GM18519 (cell line): ENCODE data around the gene SMAD7.

Experiments used
- ATAC-seq: cut with Tn5 transposase; IDR thresholded peaks from one replicate; pipeline ENCODE4 v1.9.1; 2021; ENCODE audit warnings: mild to moderate bottlenecking, moderate library complexity; ENCODE audit not compliant: unreplicated experiment, low FRiP score

Gene SMAD7

GRCh38 chr18:48947560-48947959 lies 3.2 kb downstream of the SMAD7 start:
- ATAC-seq, result no peak

GRCh38 chr18:48947092-48947491 lies 3.7 kb downstream of the SMAD7 start:
- ATAC-seq, result no peak

- no peak for ATAC-seq
Observed at GRCh38 chr18:48946329-48946835, 4.4 kb downstream of the SMAD7 start.

GRCh38 chr18:48945953-48946217 lies 4.9 kb downstream of the SMAD7 start:
- no peak for ATAC-seq

GRCh38 chr18:48944634-48945033 lies 6.1 kb downstream of the SMAD7 start:
- no peak for ATAC-seq

- ATAC-seq, result no peak
Observed at GRCh38 chr18:48943736-48944527, 6.8 kb downstream of the SMAD7 start.

GRCh38 chr18:48943333-48943732 lies 7.4 kb downstream of the SMAD7 start:
- ATAC-seq, result no peak

- no peak for ATAC-seq
Observed at GRCh38 chr18:48942554-48943261, 8.1 kb downstream of the SMAD7 start.

GRCh38 chr18:48942086-48942485 lies 8.7 kb downstream of the SMAD7 start:
- ATAC-seq, result no peak

- no peak for ATAC-seq
Observed at GRCh38 chr18:48941672-48942071, 9.1 kb downstream of the SMAD7 start.

GRCh38 chr18:48940854-48941611 lies 9.7 kb downstream of the SMAD7 start:
- ATAC-seq, result peak; percentile 60

GRCh38 chr18:48939205-48940097 lies 11.3 kb downstream of the SMAD7 start:
- no peak for ATAC-seq

- no peak for ATAC-seq
Observed at GRCh38 chr18:48938827-48939204, 11.9 kb downstream of the SMAD7 start.

GRCh38 chr18:48937869-48938750 lies 12.7 kb downstream of the SMAD7 start:
- ATAC-seq, result no peak

- no peak for ATAC-seq
Observed at GRCh38 chr18:48935433-48935774, 15.4 kb downstream of the SMAD7 start.

- peak; percentile 41 for ATAC-seq
Observed at GRCh38 chr18:48934723-48935432, 15.9 kb downstream of the SMAD7 start.

- ATAC-seq, result no peak
Observed at GRCh38 chr18:48934415-48934722, 16.4 kb downstream of the SMAD7 start.

GRCh38 chr18:48933578-48934414 lies 17.0 kb downstream of the SMAD7 start:
- no peak for ATAC-seq
